Measurements from ENCODE around the gene BOK.

The BOK gene

DNA sequence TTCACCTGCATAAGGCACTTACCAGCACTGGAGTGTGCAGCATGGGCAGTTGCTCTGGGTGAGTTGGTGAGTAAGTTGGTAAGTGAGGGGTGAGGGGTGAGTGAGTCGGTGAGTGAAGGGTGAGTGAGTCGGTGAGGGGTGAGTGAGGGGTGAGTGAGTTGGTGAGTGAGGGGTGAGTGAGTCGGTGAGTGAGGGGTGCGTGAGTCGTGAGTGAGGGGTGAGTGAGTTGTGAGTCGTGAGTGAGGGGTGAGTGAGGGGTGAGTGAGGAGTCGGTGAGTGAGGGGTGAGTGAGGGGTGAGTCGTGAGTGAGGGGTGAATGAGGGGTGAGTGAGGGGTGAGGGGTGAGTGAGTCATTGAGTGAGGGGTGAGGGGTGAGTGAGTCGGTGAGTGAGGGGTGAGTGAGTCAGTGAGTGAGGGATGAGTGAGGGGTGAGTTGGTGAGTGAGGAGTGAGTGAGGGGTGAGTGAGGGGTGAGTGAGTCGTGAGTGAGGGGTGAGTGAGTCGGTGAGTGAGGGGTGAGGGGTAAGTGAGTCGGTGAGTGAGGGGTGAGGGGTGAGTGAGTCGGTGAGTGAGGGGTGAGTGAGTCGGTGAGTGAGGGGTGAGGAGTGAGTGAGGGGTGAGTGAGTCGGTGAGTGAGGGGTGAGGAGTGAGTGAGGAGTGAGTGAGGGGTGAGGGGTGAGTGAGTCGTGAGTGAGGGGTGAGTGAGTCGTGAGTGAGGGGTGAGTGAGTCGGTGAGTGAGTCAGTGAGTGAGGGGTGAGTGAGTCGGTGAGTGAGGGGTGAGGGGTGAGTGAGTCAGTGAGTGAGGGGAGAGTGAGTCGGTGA, 61.3 kb downstream of the BOK start:
- WGBS = 92% methylated on average over 20 of the region's 20 CpGs
- Histone ChIP-seq H3K4ac (ENCODE audit: low read depth in 1 of 2, low read length in 2 of 2) (no peak overlapping the region), H3K23ac (ENCODE audit: low read length in 2 of 2) (no peak overlapping the region), H3K27ac (ENCODE audit: low read length, poor library complexity, severe bottlenecking) (no peak overlapping the region), H3K4me2 (ENCODE audit: low read length, poor library complexity, severe bottlenecking) (no peak overlapping the region), H3K18ac (ENCODE audit: low read depth in 1 of 2, low read length in 2 of 2) (no peak overlapping the region), H3K9ac (ENCODE audit: low read length) (no peak overlapping the region), H2AK5ac (ENCODE audit: low read length, severe bottlenecking) (no peak overlapping the region), H3K4me1 (ENCODE audit: control insufficient read depth, insufficient read depth, low read depth, low read length) (peaks cover 11% of the 10 kb centered on the region), H3K4me3 (ENCODE audit: insufficient read depth in 1 of 2, low read depth in 1 of 2, low read length in 2 of 2) (no peak overlapping the region), H3K36me3 (ENCODE audit: control insufficient read depth in 1 of 2, insufficient read depth in 2 of 2, low read depth in 1 of 2, low read length in 2 of 2) (peaks cover 11 to 33% of the 10 kb centered on the region in 2 experiments), H2BK5ac (ENCODE audit: low read depth, low read length, poor library complexity, severe bottlenecking) (no peak overlapping the region), H3K14ac (ENCODE audit: low read length in 2 of 2) (no peak overlapping the region), H2AFZ (ENCODE audit: low read depth, low read length) (no peak overlapping the region), H3K9me3 (ENCODE audit: control insufficient read depth, low read length) (no peaks in the 10 kb centered on the region), H3K27me3 (ENCODE audit: control insufficient read depth in 1 of 2, insufficient read depth in 1 of 2, low read length in 2 of 2) (no peaks in the 10 kb centered on the region), H4K91ac (ENCODE audit: low read length) (no peak overlapping the region), H4K8ac (ENCODE audit: low read length) (no peak overlapping the region), H3K79me1 (replicated peaks; ENCODE audit: low read length, poor library complexity, severe bottlenecking) (peaks cover 36% of the 10 kb centered on the region), H2BK120ac (ENCODE audit: low read depth, low read length) (no peak overlapping the region), H2BK12ac (ENCODE audit: low read length in 2 of 2) (no peak overlapping the region), H2BK15ac (ENCODE audit: low read depth, poor library complexity, severe bottlenecking) (no peak overlapping the region)
- DNase-seq = no peak

- Histone ChIP-seq H4K8ac (ENCODE audit: low read length) (no peak overlapping the region), H3K4me2 (ENCODE audit: low read length, poor library complexity, severe bottlenecking) (no peak overlapping the region), H2BK120ac (ENCODE audit: low read depth, low read length) (no peak overlapping the region), H3K27me3 (ENCODE audit: control insufficient read depth in 1 of 2, insufficient read depth in 1 of 2, low read length in 2 of 2) (no peaks in the 10 kb centered on the region), H2BK12ac (ENCODE audit: low read length in 2 of 2) (no peak overlapping the region), H2AK5ac (ENCODE audit: low read length, severe bottlenecking) (no peak overlapping the region), H3K9ac (ENCODE audit: low read length) (no peak overlapping the region), H2BK15ac (ENCODE audit: low read depth, poor library complexity, severe bottlenecking) (no peak overlapping the region), H2BK5ac (ENCODE audit: low read depth, low read length, poor library complexity, severe bottlenecking) (no peak overlapping the region), H3K14ac (ENCODE audit: low read length in 2 of 2) (no peak overlapping the region), H3K36me3 (ENCODE audit: control insufficient read depth in 1 of 2, insufficient read depth in 2 of 2, low read depth in 1 of 2, low read length in 2 of 2) (peaks cover 11 to 33% of the 10 kb centered on the region in 2 experiments), H3K4ac (ENCODE audit: low read depth in 1 of 2, low read length in 2 of 2) (no peak overlapping the region), H4K91ac (ENCODE audit: low read length) (no peak overlapping the region), H3K27ac (ENCODE audit: low read length, poor library complexity, severe bottlenecking) (no peak overlapping the region), H3K4me1 (ENCODE audit: control insufficient read depth, insufficient read depth, low read depth, low read length) (peaks cover 11% of the 10 kb centered on the region), H3K18ac (ENCODE audit: low read depth in 1 of 2, low read length in 2 of 2) (no peak overlapping the region), H3K4me3 (ENCODE audit: insufficient read depth in 1 of 2, low read depth in 1 of 2, low read length in 2 of 2) (no peak overlapping the region), H3K9me3 (ENCODE audit: control insufficient read depth, low read length) (no peaks in the 10 kb centered on the region), H3K23ac (ENCODE audit: low read length in 2 of 2) (no peak overlapping the region), H2AFZ (ENCODE audit: low read depth, low read length) (no peak overlapping the region), H3K79me1 (replicated peaks; ENCODE audit: low read length, poor library complexity, severe bottlenecking) (peaks cover 32% of the 10 kb centered on the region)
- peak; percentile 44 for DNase-seq
- WGBS = 85% methylated on average over 6 of the region's 6 CpGs
Measured at GRCh38 chr2:241620419-241620769, 61.8 kb downstream of the BOK start.

Small RNA genes within 50 kb of the gene (small RNA-seq; reads per million reads assigned to genes)
- 8.3 reads per million, percentile 74 among the genes with 10 or more reads in this experiment for gene RNA5SP122 (ENCODE audit: low read depth)

Data from mesenchymal stem cell (in vitro differentiated cells and primary cell).